Stimulated activated CD8-positive, alpha-beta memory T cell treated with anti-CD3 and anti-CD28 coated beads, Interleukin-4, amount 100 ng/mL, for 24 hours (primary cell): ENCODE measurements around the gene PDIA5.
"Not testable (repeated sequence)": the region's sequence is repeated elsewhere in the genome, so short reads cannot be mapped to it uniquely, and the experiment has no call there.

ENCODE experiments used
- DNase-seq: peaks from one replicate; pipeline ENCODE4 v3.0.0-alpha.2; 2020; ENCODE audit warnings: low read depth

PDIA5 gene

DNA sequence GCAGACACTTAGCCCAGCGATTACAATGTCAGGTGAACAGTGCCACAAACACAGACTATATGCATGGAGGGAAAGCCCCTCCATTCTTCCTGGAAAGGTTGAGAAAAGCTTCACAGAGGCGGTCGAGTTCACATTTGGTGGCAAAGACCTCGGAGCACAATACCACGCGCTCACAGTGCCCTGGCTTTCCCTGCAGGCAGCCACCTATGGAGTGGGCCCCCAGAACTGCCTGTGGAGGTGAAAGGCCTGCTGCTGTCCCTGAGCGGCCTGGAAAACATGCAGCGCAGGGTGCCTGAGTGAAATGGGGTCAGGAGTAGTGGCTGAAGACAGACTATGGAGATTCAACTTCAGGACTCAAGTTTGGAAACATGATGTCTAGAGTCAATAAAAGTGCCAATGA is 26.9 kb downstream of the PDIA5 start:
- no peak for DNase-seq

DNA sequence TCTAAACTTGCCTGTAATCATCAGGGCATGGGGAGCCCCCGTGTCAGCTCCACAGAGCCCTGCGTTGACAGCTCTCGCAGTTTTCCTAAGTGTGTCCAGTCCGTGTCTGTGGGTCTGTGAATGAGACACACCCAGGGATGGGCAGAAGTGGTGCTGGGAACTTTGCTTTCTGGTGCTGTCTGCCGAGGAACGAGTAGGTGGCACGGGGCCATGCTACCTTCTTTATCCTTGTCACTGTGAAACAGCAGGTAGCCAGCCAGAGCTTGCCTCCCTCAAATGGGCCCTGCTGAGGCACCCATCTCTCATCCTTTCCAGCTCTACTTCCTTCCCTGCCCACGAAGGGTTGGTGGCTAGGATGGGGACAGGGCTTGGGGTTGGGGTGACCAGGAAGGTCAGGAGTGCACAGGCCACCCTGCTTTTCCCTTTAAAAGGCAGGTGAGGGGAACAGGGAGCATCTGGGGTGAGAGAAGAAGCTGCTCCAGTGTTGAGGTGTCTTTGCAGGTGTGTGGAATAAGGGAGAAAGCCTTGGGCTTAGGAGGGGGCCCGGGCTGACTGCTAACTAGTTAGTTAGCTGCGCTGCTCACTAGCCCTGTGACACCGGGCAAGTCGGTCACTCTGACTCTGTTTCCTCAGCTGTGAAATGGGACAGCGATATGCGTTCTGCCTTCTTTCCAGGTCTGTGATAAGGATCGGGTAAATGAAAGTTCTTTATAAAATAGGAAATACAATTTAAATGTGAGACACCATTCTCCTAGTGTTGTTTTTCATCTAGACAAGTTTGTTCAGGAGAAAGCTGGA is 27.9 kb downstream of the PDIA5 start:
- no peak for DNase-seq

DNA sequence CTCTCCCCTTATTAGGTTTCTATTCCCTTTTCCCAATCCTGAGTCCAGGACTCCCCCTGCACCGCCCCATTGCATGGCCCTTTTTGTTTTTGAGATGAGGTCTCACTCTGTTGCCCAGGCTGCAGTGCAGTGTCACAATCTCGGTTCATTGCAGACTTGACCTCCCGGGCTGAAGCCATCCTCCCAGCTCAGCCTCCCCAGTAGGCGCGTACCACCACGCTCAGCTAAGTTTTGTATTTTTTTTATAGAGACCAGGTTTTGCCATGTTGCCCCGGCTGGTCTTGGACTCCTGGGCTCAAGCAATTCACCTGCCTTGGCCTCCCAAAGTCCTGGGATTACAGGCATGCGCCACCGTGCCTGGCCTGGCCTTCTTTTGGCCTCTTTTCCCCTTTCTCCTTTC is 29.3 kb downstream of the PDIA5 start:
- no peak for DNase-seq

DNA sequence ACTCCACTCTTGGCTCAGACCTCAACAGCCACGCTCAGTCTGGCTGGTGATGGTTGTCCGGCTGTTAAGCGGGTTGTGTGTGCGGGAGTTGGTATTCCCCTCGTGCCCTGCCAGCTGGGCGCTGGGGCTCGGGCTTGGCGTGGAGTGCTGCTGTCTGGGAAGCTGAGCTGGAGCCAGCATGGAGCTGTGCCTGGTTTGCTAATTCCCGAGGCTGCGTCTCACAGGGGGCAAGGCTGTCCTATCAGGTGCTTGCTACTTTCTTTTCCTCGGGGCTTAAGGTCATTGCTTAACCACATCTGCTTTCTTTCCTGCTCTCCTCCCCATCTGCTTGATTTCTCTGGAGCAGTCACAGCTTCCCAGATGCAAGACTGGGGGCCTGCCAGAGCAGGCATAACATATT is 29.9 kb downstream of the PDIA5 start:
- no peak for DNase-seq

DNA sequence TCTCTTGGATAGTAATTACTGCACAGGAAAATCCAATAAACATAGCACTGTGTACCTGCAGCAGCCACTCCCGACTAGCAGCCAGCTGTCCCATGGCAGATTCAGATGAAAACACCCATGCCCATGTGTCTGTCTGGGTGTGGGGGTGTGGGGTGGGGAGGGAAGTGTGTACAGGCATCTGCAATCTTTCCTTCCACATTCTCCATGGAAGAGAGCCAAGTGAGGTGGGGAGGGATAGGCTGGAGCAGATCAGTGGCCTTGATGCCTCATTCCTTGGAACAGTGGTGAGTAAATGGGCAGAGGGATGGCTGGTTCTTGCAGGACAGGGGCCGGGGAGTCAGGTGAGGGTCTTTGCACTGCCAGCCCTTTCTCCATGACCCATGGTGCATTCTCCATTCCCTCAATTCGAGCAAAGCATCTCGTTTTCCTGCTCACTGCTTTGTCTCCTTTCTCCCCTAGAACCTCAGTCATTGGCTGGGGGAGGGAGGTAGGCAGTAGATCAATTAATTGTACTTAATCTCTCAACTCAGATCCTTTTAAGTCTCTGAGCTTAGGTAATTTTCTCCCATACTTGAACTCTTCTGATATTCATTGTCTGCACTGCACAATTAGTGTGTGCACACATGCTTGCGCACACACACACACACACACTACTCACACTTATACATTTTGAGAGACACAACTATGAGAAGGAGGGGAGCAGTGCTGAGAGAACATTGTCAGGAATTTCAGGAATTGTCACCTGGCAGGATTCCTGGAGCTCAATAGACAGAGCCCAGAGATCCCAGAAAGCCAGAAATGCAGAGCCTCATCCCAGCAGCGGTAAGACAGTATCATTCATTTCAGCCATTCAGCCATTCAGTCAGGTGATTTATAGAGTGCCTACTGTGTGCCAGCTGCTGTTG is 31.9 kb downstream of the PDIA5 start:
- no peak for DNase-seq

DNA sequence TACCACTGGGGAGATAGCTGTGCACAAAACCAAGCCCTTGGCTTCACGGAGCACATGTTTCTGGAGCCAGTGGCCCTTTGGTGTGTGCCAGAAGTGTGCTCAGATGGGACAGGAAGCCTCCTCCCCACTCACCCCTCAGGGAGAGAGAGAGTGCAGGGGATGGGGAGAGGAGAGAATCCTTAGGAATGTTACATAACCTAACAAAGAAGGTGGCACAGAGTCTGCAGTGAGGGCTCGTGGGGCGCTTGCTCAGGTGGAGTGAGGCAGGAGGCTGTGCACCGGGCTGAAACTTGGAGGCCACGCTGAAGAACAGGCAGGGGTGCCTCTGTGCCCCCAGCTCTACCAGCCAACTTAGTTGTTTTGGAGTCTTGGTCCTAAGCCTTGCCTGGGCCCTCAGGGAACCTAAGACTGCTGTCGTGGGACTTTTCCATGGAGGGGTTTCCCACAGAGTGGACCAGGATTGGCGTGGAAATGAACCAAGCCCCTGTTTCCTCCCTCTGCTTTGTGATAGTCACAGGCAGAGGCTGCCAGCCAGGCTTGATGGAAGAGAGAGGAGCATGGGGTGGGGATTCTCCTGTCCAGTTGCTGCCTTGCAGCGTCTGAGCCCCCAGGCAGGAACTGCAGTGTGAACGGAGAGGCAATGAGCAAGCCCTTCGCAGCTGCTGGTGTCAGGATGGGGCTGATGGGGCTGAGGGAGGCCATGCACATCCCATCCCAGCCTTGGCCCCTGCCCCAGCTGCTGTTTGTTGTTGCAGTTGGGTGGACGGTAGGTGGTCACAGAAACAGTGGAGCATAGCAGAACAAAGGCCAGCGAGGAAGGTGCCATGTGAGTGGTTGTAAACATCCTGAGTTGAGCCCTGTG is 32.7 kb downstream of the PDIA5 start:
- no peak for DNase-seq

DNA sequence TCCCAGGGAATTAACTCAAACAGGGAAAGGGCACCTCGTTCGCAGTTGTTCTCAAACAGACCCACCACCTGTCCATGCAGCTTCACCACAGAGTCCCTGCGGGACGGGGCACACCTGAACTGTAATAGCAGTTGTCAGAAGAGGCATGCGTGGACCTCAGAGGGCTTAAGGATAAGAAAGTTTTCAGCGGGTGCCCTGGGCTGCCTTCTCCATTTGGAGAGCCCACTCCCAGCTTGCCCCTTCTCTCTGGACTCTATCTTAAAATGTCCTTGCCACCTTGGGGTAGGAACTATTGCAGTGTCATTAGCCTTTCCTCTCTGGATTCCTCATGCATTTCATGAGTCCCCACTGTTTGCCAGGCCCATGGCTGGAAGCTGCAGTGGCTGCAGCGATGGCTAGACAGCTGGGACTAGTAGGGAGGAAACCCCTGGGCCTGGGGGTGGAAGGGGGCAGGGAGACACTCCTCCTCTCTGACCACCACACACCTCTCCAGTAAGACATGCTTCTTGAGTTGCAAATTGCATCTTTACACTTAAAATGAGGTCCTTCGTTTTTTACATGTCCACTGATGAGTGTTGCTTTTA is 33.5 kb downstream of the PDIA5 start:
- no peak for DNase-seq

DNA sequence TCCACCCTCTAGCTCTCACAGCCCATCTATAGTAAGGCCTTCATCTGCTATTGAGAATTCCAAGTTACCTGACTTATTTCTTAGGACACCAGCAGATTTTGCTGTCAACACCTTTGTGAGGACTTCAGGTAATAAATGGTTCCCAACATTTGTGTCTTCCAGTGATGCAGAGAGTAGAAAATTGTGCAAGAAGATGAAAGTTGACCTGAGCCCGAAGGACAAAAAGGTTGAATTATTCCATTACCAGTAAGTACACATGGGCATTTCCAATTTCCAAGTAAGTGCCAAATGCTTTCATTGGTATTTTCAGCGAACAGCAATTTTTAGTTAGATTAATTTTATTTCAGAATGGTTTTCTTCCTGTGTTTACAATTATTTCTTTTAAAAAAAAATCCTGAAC is 35.4 kb downstream of the PDIA5 start:
- DNase-seq = no peak

DNA sequence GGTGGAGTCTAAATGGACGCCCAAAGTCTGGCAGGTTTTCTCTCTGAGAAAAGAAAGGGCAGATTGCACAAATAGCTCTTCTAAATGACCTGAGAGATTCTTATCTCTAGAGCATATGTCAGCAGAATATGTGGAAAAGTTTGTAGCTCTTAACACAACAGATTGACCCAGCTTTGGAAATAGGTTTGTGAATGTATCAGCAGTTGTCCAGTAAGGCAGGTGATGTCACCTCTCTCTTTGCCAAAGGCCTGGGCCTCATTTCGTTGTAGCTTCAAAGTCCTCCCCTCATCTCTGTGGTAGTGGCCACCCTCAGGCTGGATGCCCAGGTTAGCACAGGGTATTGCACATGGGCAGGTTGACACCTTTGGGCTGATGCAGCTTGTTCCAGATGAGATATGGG is 36.0 kb downstream of the PDIA5 start:
- no peak for DNase-seq

DNA sequence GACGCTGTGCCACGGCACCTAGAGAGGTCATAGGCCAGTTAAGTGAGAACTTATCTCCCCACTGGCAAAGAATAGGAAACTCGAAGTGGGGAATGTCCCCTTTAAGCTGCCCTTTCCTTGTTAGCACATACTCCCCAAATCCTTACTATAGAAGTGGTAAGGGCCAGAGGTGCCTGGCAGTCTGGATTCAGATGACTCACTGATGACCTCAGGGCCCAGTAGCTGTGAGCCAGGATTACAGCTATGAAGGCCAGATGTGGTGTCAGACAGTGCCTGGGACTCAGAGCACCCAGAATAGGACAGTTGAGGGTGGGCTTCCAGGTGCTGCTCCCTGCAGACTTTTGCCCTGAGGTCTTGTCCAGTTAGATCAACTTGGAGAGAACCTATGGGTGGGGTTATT is 37.7 kb downstream of the PDIA5 start:
- DNase-seq = no peak

DNA sequence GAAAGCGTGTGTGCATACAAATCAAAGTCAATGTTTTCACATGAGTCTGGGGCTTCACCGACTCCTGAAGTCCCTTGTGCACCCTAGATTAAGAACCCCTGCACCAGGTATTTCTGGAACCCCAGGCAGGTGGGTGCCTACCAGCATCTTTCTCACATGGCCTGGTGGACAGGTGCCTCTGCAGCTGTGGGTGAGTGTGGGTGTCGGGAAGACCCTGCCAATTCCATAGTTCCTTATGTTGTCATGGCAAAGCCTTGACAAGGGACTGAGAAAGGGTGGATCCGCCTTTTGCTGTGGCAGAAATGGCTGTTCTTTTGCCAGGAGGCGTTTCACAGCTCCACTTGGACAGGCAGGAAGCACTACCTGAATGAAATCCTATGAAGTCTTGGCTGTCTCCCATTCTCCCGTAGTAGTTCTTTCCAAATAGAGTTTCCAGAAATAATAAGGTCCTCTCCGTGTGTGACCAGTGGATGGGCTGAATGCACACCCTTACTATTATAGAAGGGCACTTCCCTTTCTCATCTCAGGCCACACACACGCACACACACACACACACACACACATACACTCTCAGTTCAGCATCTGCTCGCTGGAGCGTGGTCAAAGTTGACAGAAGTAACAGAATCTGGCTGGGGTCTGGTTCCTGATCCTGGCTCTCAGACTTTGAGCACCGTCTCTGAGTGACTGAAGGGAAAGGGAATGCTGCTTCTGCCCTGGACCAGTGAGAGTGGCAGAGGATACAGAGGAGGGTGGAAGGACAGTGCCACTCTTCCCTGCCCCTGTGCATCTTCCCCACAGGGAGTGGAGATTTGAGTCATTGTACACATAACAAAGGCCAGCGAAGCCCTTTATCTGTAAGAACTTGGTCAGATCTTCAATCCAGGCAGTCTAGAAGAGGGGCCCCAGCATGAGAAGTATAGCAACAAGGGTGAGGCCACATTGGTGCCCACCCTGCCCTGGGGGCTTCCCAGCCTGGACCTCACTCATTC is 38.7 kb downstream of the PDIA5 start:
- DNase-seq = no peak

DNA sequence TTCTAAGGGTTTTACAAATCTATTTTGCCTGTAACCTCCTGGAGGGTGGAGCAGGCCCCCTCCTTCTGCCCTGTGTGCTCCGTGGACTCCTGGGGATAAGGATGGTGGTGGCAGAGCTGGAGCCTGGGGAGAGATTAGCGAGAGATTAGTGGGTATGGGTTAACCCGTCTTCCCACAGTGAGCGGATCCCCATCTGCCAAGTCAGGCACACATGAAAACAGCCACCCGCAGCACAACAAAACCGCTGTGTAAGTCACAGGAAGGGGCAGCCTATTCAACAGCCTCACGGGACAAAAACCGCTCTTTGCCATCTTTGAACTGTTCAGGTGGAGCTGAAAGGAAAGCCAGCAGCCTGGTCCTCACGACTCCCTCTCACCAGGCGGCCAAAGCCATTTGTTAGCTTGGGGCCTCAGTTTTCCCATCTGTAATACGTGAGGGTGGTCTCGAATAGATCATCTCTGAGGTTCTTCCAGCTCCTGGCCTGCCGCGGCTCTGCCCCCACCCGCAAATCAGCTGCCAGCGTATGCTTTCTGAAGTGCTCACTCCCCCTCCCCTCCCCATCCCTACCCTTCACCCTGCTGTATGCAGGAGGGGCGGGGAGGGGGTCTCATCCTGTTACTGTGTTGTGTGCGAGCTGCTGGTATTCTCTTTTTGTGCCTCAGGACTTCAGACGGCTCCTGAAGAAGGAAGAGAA is 43.6 kb downstream of the PDIA5 start:
- DNase-seq = no peak

DNA sequence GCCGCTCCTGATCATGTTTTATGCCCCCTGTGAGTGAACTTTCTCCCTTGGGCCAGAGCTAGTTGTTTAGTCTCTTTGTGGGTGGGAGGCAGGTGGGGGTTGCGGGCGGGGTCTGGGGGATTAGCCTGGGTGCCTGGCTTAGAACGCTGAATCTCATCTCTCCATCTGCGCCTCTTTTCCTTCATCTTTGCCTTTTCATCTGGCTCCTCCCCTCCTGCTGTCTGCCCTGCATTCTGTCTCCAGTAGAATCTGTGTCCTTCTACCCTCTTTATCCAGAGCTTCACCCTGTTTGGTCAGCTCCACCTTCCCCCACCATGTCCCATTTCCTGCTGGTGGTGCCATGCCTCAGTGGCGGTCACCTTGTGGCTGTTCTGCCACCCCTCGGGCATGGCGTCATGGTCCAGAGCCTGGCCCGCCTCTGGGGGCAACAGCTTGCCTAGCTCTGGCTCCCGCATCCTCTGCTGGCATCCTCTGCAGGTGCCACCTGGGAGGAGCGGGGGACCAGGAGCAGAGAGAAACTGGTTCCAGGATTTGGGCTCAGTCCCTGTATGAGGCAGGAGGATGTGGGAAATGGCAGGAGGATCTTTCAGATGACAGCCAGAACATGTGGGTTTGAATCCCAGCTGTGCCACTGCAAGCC is 44.3 kb downstream of the PDIA5 start:
- DNase-seq = no peak

DNA sequence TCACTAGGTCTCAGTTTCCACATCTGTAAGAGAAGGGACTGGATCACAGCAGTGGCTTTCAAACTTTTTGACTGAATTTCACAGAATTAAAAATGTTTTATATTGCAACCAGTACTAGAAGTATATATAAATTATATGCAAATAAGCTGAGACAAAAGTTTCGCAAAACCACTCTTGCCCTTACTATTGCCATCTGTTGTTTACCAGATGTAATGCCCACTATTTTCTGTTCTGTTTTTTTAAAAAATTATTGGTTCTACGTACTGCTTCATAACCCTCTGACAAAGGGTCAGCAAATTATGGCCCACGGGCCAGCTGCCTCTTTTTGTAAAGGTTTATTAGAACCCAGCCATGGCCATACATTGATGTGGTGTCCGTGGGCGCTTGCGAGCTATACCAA is 44.8 kb downstream of the PDIA5 start:
- DNase-seq = no peak

DNA sequence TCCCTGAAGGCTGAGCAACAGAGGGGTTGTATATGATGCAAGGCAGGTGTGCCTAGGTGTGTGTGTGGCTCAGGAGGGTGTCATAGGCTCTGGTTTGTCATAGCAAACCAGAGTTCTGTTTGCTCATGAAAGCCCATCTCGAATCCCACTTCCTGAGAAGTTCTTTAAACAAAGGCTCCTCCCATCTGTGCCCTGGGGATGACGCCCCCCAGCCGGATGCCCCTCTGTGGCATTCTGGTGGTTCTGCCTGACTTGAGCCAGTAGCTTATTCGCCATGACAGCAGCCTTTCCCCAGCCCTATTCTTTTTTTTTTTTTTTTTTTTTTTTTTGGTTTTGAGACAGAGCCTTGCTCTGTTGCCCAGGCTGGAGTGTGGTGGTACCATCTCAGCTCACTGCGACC is 45.4 kb downstream of the PDIA5 start:
- no peak for DNase-seq

DNA sequence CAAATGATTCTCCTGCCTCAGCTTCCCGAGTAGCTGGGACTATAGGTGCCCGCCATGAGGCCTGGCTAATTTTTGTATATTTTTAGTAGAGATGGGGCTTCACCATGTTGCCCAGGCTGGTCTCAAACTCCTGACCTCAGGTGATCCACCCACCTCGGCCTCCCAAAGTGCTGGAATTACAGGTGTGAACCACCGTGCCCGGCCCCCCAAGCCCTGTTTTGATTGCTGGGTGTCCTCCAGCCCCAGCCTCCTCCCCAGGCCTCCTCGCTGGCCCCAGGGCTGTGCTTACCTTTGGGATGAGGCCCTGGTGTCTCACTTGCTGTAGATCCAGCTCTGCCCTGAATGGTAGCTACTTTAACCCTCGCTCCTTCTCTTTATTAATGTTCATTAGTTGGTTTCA is 45.8 kb downstream of the PDIA5 start:
- not testable (repeated sequence) for DNase-seq

DNA sequence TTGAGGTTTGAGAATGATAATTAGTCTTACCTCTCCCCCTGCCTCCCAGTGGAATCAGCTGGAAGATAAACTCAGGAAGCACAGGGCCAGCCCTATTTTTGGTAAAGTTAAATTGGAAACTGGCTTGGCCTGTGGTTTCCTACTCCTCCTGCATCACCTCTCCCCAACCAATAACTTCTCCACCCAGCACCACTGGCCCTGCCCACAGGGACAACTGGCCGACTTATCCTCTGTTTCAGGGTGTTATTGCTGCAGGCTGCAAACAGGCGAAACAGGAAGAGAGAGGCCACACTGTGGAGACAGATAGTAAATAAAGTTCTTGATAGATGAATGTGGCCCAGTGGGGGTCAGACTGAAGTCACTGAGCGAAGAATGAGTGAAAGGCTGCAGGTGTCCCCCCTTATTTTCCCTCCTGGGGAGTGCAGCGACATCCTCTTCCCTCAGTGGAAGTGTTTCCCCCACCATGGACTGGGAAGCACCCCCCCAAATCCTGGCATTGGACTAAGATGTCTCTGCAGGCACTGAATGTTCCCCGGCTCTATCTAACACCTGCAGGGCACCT is 47.1 kb downstream of the PDIA5 start:
- no peak for DNase-seq

DNA sequence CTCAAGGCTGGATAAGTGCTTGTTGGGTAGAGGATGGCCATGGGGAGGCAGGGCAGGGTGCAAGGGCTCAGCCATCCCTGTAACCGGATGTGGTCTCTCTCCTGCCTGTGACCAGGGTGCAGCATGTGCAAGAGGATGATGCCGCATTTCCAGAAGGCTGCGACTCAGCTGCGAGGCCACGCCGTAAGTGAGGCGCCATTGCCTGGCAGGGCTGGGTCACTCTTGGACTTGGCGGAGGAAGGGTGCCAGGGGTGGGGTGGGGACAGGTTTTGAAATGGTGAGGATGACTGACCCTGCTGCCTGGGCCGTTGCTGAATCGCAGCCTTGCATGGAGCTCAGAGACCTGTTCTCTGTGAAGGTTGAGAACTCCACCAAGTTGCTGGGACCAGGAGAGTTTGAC is 49.3 kb downstream of the PDIA5 start:
- DNase-seq = no peak

DNA sequence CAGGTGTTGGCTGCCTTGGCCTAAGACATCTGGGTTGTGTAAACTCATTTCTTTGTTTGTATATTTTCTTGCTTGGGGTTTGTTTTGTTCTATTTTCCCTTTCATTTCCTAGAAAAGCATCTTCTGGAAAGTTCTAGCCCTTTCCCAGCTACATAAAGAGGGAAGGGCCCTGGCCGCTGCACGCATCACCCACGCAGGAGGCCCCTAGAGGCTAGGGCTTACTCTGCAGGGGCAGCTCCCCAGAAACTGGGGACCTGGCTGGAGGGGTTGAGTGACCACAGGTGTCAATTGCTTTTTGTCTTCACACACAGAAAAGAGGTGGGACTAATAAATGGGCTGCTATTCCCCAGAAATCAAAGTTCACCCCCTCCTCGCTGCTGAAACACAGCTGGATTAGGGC is 52.6 kb downstream of the PDIA5 start:
- DNase-seq = no peak
